Measurements from ENCODE around the gene CDKN1B. TPM values are rescaled to one million over a fixed set of nuclear protein-coding genes. Genes with fewer than 3 reads are reported as not detected.

CDKN1B gene
- total and polyA plus RNA-seq, 2 of the 13 experiments (the other 11 are each of a cell fraction or from before 2014, with no cell fraction given), result 20.1 to 37.2 TPM

DNA sequence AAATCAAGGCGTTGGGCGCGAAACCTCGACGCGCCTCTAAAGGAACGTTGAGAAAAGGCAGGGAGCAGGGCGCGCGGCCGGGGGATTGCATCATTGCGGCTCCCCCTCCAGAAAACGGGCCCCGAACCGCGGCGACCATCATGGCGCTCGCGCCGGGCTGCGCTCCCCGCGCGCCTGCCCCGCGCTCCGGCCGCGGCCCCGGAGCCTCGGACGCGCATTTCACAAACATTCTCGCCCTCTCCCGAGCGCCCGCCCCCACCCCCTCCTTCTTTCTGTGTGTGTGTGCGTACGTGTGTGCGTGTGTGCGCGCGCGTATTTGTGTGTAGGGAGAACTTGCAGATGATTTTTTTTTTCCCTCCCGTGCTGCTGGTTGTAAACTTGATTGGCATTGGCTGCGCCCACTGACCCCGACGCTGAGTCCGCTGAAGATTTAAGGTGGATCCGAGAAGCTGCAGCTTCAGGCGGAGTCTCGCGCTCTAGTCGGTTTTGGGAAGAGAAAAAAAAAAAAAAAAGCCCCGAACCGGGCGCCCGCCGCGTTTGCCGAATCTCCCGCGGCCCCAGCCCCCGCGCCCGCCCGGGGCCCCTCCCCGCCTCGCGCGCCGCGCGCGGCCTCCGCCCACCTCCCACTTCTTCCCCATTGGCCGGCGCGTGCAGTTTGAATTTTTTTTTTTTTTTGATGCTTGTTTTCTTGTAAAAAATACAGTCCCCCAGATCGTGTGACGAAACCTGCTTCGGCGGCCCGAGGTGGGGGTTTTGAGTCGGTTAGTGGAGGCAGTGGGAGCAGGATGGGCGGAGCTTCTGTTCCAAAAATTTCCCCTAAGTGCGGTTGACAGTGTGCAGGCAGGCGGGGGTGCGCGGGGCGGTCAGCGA is 8.2 kb downstream of the CDKN1B start (continued):
- 0 out of 2 replicates have a peak, but pooled peaks have one; percentile 82 for TF ChIP-seq ZNF280B (CRISPR knock-in tag; IDR thresholded peaks at IDR 0.05; ENCODE audit: borderline replicate concordance)
- TF ChIP-seq RBFOX2 (IDR thresholded peaks at IDR 0.05; ENCODE audit: low read depth, low read length), result peak; percentile 55
- TF ChIP-seq ZNF773 (CRISPR knock-in tag; IDR thresholded peaks at IDR 0.05; ENCODE audit: borderline replicate concordance), result no peak
- TF ChIP-seq, protein P1, sequence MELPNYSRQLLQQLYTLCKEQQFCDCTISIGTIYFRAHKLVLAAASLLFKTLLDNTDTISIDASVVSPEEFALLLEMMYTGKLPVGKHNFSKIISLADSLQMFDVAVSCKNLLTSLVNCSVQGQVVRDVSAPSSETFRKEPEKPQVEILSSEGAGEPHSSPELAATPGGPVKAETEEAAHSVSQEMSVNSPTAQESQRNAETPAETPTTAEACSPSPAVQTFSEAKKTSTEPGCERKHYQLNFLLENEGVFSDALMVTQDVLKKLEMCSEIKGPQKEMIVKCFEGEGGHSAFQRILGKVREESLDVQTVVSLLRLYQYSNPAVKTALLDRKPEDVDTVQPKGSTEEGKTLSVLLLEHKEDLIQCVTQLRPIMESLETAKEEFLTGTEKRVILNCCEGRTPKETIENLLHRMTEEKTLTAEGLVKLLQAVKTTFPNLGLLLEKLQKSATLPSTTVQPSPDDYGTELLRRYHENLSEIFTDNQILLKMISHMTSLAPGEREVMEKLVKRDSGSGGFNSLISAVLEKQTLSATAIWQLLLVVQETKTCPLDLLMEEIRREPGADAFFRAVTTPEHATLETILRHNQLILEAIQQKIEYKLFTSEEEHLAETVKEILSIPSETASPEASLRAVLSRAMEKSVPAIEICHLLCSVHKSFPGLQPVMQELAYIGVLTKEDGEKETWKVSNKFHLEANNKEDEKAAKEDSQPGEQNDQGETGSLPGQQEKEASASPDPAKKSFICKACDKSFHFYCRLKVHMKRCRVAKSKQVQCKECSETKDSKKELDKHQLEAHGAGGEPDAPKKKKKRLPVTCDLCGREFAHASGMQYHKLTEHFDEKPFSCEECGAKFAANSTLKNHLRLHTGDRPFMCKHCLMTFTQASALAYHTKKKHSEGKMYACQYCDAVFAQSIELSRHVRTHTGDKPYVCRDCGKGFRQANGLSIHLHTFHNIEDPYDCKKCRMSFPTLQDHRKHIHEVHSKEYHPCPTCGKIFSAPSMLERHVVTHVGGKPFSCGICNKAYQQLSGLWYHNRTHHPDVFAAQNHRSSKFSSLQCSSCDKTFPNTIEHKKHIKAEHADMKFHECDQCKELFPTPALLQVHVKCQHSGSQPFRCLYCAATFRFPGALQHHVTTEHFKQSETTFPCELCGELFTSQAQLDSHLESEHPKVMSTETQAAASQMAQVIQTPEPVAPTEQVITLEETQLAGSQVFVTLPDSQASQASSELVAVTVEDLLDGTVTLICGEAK (IDR thresholded peaks at IDR 0.05), result no peak
- TF ChIP-seq, protein P1 (CRISPR knock-in tag; IDR thresholded peaks at IDR 0.05), result peak; percentile 46
- no peak for TF ChIP-seq ZNF558 (CRISPR knock-in tag; IDR thresholded peaks at IDR 0.05; ENCODE audit: borderline replicate concordance)
- no peak; the same call in 1 of the 2 replicates for TF ChIP-seq ZMYM3 (CRISPR knock-in tag; IDR thresholded peaks at IDR 0.05)
- no peak for TF ChIP-seq HNRNPH1 (optimal IDR thresholded peaks at IDR 0.05; ENCODE audit: low read depth, low read length)
- no peak for TF ChIP-seq ELK4 (CRISPR knock-in tag; IDR thresholded peaks at IDR 0.05; ENCODE audit: borderline replicate concordance)
- peak; percentile 63 for TF ChIP-seq HDAC1 (CRISPR knock-in tag; IDR thresholded peaks at IDR 0.05)
- no peak for TF ChIP-seq SNAI1 (CRISPR knock-in tag; IDR thresholded peaks at IDR 0.05; ENCODE audit: borderline replicate concordance)
- TF ChIP-seq AGO2 (optimal IDR thresholded peaks at IDR 0.05; ENCODE audit: low read depth, low read length), result no peak
- TF ChIP-seq POGZ (CRISPR knock-in tag; IDR thresholded peaks at IDR 0.05), result no peak
- no peak for TF ChIP-seq NFKBIZ (CRISPR knock-in tag; IDR thresholded peaks at IDR 0.05)
- no peak; the same call in 1 of the 2 replicates for TF ChIP-seq FIP1L1 (IDR thresholded peaks at IDR 0.05; ENCODE audit: borderline replicate concordance, insufficient read depth, low read depth, low read length)
- TF ChIP-seq NKX3-1 (CRISPR knock-in tag; IDR thresholded peaks at IDR 0.05), result no peak; the same call in 1 of the 2 replicates
- TF ChIP-seq REPIN1 (CRISPR knock-in tag; IDR thresholded peaks at IDR 0.05; ENCODE audit: borderline replicate concordance, low read depth), result no peak; the same call in 1 of the 2 replicates
